Chondrocyte (in vitro differentiated cells): ENCODE results near the gene PRR30. TPM values are rescaled to one million over a fixed set of nuclear protein-coding genes. Genes with fewer than 3 reads are reported as not detected.

Experiments
- DNase-seq: peaks from one replicate; pipeline ENCODE4 v3.0.0; 2021; ENCODE audit warnings: mixed read lengths, low spot score
- H3K27ac Mint-ChIP-seq: one replicate; pipeline ENCODE4 v1.8.0; 2021; ENCODE audit warnings: mild to moderate bottlenecking, moderate library complexity, mixed read lengths; ENCODE audit not compliant: unreplicated experiment
- H3K27me3 Mint-ChIP-seq: 2 replicates; pipeline ENCODE4 v1.8.0; 2021; ENCODE audit warnings: low read depth, mixed read lengths
- H3K36me3 Mint-ChIP-seq: 2 replicates; pipeline ENCODE4 v1.8.0; 2021; ENCODE audit warnings: low read depth, mixed read lengths
- H3K4me1 Mint-ChIP-seq: 2 replicates; pipeline ENCODE4 v1.8.0; 2021; ENCODE audit warnings: low read depth, mild to moderate bottlenecking, mixed read lengths
- H3K4me3 Mint-ChIP-seq: one replicate; pipeline ENCODE4 v1.8.0; 2021; ENCODE audit warnings: mild to moderate bottlenecking, moderate library complexity, mixed read lengths; ENCODE audit not compliant: unreplicated experiment
- H3K9me3 Mint-ChIP-seq: 2 replicates; pipeline ENCODE4 v1.8.0; 2021; ENCODE audit warnings: low read depth, mixed read lengths
- total RNA-seq: library from RNA; stranded (reverse); gene quantifications from 3 replicates; pipeline ENCODE4 v1.2.1, GENCODE V29; 2021
- TF ChIP-seq, protein P1 (sequence below): fragments of 200-600 bp; sonication (generic); IDR thresholded peaks from 2 replicates; pipeline ENCODE4 v1.5.0; 2021; ENCODE audit warnings: antibody characterized with exemption, mild to moderate bottlenecking, moderate library complexity

The PRR30 gene
- total RNA-seq, 1 donor from 2014 or later = not detected

DNA sequence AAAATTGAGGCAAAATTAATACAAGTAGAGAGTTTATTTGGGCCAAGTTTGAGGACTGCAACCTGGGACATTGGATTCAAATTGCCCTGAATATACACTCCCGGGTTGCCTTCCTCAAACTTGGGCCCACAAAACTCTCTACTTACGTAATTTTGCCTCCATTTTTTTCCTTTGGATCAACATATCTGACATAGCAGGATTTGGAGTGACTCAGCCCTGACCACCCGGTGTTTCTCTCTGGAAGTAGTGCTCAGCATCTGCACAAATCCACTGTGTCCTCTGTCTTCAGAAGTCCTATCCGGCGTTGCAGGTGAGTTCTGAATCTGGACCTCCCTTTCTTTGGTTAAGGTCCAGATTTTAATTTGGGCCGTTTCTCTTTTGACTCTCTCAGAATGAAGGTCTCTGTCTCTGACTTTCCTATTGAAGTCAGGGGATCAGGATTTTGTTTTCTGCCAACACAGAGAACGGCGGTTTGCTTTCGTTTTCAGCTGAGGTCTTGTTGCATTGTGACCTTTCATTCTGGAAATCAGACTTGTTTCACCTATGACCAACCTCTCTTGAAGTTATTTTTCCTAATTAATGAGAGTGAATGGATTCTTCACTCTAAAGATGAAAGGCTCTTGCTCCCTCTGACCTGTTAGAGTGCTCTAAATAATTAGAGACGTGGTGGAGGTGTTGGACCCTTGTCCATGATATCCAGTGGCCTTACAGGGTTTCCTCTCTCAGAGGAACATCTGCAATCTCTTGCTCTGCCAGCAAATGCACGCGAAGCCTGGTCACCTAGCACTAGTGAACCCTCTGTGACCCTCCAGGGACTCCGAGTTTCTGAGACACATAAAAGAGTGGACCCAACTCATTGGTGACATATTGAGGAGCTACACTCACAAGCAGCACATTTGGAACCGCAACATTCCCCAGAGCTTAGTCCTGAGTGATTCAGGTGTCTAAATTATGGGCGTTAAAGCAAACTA is 23.2 kb upstream of the PRR30 start:
- no peak overlapping the region for H3K4me3 Mint-ChIP-seq
- no peaks in the 10 kb centered on the region for H3K36me3 Mint-ChIP-seq
- H3K9me3 Mint-ChIP-seq = no peaks in the 10 kb centered on the region
- peaks cover 6% of the 10 kb centered on the region for H3K27me3 Mint-ChIP-seq
- H3K4me1 Mint-ChIP-seq = no peaks in the 10 kb centered on the region
- no peak overlapping the region for H3K27ac Mint-ChIP-seq
- TF ChIP-seq, protein P1, sequence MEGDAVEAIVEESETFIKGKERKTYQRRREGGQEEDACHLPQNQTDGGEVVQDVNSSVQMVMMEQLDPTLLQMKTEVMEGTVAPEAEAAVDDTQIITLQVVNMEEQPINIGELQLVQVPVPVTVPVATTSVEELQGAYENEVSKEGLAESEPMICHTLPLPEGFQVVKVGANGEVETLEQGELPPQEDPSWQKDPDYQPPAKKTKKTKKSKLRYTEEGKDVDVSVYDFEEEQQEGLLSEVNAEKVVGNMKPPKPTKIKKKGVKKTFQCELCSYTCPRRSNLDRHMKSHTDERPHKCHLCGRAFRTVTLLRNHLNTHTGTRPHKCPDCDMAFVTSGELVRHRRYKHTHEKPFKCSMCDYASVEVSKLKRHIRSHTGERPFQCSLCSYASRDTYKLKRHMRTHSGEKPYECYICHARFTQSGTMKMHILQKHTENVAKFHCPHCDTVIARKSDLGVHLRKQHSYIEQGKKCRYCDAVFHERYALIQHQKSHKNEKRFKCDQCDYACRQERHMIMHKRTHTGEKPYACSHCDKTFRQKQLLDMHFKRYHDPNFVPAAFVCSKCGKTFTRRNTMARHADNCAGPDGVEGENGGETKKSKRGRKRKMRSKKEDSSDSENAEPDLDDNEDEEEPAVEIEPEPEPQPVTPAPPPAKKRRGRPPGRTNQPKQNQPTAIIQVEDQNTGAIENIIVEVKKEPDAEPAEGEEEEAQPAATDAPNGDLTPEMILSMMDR = no peak
- no peak for DNase-seq

DNA sequence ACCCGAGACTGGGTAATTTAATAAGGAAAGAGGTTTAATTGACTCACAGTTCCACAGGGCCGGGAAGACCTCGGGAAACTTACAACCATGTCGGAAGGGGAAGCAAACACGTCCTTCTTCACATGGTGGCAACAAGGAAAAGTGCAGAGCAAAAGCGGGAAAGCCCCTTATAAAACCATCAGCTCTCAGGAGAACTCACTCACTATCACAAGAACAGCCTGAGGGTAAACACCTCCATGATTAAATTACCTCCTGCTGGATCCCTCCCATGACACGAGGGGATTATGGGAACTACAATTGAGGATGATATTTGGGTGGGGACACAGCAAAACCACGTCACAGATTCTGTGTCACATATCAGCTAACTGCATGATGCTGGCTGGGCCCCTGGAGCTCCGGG is 21.0 kb upstream of the PRR30 start:
- no peak overlapping the region for H3K27ac Mint-ChIP-seq
- H3K27me3 Mint-ChIP-seq = peaks cover 6% of the 10 kb centered on the region
- DNase-seq = no peak
- H3K36me3 Mint-ChIP-seq = no peaks in the 10 kb centered on the region
- TF ChIP-seq, protein P1 = no peak
- H3K4me1 Mint-ChIP-seq = no peaks in the 10 kb centered on the region
- H3K4me3 Mint-ChIP-seq = no peak overlapping the region
- H3K9me3 Mint-ChIP-seq = no peaks in the 10 kb centered on the region

- TF ChIP-seq, protein P1 = no peak
- no peaks in the 10 kb centered on the region for H3K9me3 Mint-ChIP-seq
- H3K4me3 Mint-ChIP-seq = no peak overlapping the region
- H3K4me1 Mint-ChIP-seq = no peaks in the 10 kb centered on the region
- DNase-seq = no peak
- no peak overlapping the region for H3K27ac Mint-ChIP-seq
- H3K36me3 Mint-ChIP-seq = no peaks in the 10 kb centered on the region
- H3K27me3 Mint-ChIP-seq = peaks cover 6% of the 10 kb centered on the region
These were observed 20.1 kb upstream of the PRR30 start for GRCh38 chr2:27159271-27159670.

- no peaks in the 10 kb centered on the region for H3K36me3 Mint-ChIP-seq
- H3K27ac Mint-ChIP-seq = no peak overlapping the region
- H3K4me3 Mint-ChIP-seq = no peak overlapping the region
- peaks cover 6% of the 10 kb centered on the region for H3K27me3 Mint-ChIP-seq
- no peaks in the 10 kb centered on the region for H3K9me3 Mint-ChIP-seq
- TF ChIP-seq, protein P1 = no peak
- no peaks in the 10 kb centered on the region for H3K4me1 Mint-ChIP-seq
- no peak for DNase-seq
These were observed 19.3 kb upstream of the PRR30 start for GRCh38 chr2:27158468-27158867.

GRCh38 chr2:27155069-27155520 is 15.9 kb upstream of the PRR30 start:
- Mint-ChIP-seq H3K9me3 (no peaks in the 10 kb centered on the region), H3K27ac (no peak overlapping the region)
- DNase-seq = no peak

More at GRCh38 chr2:27155069-27155520, 15.9 kb upstream of the PRR30 start:
- Mint-ChIP-seq H3K4me1 (no peaks in the 10 kb centered on the region), H3K27me3 (peaks cover 6% of the 10 kb centered on the region), H3K36me3 (no peaks in the 10 kb centered on the region), H3K4me3 (no peak overlapping the region)
- TF ChIP-seq, protein P1 = no peak
